T-helper 2 cell (primary cell): Measurements from ENCODE around the gene NSD1.
A peak's percentile ranks its signal among the peaks of the same experiment; 100 is the strongest.

ENCODE experiments used
- DNase-seq, 5 experiments: peaks; one replicate each; pipeline versions ENCODE4 v3.0.0 to v3.0.0-alpha.2; 2012 to 2022
- total RNA-seq, 2 donors: gene quantifications; one replicate each; lab custom pipeline; 2026; lab: John Stamatoyannopoulos, UW

NSD1 gene, protein sequence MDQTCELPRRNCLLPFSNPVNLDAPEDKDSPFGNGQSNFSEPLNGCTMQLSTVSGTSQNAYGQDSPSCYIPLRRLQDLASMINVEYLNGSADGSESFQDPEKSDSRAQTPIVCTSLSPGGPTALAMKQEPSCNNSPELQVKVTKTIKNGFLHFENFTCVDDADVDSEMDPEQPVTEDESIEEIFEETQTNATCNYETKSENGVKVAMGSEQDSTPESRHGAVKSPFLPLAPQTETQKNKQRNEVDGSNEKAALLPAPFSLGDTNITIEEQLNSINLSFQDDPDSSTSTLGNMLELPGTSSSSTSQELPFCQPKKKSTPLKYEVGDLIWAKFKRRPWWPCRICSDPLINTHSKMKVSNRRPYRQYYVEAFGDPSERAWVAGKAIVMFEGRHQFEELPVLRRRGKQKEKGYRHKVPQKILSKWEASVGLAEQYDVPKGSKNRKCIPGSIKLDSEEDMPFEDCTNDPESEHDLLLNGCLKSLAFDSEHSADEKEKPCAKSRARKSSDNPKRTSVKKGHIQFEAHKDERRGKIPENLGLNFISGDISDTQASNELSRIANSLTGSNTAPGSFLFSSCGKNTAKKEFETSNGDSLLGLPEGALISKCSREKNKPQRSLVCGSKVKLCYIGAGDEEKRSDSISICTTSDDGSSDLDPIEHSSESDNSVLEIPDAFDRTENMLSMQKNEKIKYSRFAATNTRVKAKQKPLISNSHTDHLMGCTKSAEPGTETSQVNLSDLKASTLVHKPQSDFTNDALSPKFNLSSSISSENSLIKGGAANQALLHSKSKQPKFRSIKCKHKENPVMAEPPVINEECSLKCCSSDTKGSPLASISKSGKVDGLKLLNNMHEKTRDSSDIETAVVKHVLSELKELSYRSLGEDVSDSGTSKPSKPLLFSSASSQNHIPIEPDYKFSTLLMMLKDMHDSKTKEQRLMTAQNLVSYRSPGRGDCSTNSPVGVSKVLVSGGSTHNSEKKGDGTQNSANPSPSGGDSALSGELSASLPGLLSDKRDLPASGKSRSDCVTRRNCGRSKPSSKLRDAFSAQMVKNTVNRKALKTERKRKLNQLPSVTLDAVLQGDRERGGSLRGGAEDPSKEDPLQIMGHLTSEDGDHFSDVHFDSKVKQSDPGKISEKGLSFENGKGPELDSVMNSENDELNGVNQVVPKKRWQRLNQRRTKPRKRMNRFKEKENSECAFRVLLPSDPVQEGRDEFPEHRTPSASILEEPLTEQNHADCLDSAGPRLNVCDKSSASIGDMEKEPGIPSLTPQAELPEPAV (N-terminal part only)
- 209 to 218 reads per million in 2 donors for total RNA-seq

DNA sequence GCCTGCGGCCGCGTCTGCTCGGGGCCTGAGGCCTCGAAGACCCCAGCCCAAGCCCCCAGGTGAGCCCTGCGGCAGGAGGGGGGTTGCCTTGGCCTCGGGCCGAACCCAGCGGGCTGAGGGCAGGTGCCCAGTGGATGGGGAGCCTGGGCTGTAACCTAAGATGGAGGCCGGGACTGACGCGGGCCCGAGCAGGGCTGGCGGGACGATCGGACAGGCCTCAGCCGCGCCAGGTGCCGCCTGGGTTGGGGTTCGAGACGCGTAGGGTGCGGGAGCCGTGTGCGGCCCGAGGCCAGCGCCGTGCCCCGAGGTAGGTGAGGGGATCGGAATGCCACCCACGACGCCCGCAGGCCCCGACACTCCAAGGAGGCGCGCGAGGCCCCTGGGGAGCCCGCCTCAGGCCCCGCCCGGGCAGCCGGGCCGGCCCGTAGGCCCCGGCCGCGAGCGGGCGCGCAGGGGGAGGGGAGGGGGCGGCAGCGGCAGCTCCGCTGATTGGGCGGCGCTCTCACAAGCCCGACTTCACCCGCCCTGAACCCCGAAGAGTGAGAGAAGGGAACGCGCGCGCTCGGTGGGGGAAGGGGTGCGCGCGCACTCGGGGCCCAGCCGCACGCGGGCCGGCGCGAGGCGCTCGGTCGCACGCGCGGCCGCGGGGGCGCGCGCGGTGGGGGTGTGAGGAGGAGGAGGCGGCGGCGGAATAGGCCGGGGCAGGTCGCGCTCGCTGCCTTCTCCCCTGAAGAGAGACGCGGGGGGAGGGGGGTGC is at the start of gene NSD1:
Gene NSD1, plus strand, starts transcription at position 678 of the 757 bp plus-strand sequence. CDS start 1,331 bp downstream, outside the sequence.
- DNase-seq = peak; percentile 82 to 96 (median 84)

DNA sequence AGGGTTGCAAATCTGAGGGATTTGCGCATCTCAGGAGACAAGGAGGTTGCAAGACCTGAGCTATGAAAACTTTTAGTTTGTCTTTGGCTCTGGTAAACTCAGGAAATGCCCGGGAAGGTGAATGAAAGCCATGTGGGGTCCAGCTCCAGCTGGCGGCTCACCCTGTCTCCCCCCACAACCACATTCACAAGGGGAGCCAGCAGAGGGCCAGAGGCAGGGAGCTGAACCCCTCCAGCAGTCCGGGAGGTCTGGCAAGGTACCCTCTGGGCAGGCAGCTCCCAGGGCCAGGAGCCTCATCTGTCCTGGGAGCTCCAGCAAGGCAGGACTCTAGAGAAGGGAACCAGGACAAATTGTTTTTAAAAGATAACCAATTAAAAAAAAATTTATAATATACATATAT is 49.4 kb upstream of the NSD1 start:
- no peak for DNase-seq

DNA sequence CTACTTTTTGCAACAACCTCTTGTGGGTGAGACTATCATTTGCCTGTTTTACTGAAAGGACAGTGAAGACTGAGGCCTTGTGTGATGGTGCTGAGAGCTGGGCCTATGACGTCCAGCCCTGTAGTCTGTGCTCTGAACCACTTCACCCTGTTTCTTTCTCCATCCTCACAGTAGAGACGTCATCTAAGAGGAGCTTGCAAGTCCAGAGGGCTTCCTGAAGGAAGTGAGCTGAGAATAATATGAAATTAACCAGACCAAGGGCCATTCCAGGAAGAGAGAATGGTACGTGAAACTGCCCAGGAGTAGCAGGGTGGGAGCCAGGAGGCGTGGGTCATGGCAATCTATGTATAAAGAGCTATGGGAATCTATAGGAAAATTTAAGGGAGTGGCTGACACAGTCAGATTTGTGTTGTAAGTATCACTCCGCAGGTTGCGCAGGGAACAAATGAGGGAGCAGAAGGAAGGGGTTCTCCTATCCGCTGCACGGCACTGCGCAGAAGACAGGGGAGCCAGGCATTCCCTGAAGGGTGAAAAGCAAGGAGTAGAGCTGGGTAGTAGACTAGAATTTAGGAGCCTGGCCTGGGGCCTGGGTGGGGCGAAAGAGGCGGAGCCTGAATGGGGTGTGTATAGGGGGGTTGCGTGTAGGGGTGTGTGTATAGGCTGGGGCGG is 47.5 kb upstream of the NSD1 start:
- DNase-seq = no peak

DNA sequence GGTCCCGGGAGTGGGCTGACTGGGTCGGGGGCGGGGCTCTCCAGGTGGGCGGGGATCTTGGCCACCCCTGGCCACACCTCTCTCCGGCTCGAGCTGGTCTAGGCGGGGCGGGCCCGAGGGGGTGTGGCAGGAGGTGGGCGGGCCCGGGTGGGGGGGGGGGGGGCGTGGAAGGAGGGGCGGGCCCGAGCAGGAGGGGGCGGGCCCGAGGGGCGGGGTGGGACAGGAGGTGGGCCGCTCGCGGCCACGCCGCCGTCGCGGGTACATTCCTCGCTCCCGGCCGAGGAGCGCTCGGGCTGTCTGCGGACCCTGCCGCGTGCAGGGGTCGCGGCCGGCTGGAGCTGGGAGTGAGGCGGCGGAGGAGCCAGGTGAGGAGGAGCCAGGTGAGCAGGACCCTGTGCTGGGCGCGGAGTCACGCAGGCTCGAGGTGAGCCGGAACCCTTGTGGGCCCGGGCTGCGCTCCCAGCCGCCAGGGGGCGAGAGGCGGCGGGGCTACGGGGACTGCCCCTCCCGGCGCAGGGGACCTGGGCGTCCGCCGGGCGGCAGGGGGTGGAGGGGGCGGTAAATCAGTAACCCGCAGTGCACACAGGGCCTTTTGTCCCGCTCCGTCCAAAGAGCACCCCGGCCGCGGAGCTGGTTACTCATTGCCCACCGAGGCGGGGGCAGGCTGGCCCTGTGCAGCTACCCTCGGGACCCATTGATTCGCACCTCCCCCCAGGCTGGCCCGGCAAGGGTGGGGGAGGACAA is 46.7 kb upstream of the NSD1 start, which contains the start of gene FGFR4:
Gene FGFR4, plus strand, starts transcription at position 262 of the 744 bp plus-strand sequence. CDS start 2,688 bp downstream, outside the sequence.
- peak; percentile 32 to 67 (median 64) for DNase-seq

DNA sequence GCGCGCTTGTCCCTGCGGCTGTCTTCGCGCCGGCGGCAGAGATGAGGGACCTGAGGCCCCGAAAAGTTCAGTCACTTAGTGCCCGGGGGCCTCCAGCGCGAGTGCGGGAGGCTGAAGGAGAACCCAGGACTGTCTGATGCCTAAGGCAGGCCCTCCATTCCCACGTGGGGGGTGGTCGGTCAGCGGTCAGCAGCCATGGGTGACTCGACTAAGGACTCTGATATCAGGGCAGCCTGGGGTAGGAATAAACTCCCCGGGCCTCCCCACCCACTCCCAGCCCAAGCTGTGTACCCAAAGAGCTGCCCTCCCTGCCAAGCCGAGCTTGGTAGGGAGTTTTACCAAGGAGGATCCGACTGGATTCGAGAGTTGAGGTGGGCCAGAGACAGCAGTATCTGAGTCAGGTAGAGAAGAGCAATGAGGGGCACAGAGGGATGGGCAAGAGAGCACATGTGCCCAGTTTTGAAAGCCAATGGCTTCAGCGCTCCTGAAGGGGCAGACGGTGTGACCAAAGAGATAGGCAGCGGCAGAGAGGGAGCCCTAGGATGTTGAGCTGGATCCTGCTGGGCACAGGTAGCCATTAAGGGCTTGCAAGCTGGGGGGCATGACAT is 46.1 kb upstream of the NSD1 start:
- no peak for DNase-seq

DNA sequence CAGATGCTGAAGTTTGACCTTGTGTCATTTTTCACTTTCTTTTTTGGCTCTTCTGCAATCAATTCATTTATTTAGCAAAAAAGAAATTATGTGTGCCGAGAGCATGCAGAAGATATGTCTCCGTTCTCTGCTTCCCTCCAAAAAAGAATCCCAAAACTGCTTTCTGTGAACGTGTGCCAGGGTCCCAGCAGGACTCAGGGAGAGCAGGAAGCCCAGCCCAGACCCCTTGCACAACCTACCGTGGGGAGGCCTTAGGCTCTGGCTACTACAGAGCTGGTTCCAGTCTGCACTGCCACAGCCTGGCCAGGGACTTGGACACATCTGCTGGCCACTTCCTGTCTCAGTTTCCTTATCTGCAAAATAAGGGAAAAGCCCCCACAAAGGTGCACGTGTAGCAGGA is 44.4 kb upstream of the NSD1 start:
- no peak for DNase-seq

DNA sequence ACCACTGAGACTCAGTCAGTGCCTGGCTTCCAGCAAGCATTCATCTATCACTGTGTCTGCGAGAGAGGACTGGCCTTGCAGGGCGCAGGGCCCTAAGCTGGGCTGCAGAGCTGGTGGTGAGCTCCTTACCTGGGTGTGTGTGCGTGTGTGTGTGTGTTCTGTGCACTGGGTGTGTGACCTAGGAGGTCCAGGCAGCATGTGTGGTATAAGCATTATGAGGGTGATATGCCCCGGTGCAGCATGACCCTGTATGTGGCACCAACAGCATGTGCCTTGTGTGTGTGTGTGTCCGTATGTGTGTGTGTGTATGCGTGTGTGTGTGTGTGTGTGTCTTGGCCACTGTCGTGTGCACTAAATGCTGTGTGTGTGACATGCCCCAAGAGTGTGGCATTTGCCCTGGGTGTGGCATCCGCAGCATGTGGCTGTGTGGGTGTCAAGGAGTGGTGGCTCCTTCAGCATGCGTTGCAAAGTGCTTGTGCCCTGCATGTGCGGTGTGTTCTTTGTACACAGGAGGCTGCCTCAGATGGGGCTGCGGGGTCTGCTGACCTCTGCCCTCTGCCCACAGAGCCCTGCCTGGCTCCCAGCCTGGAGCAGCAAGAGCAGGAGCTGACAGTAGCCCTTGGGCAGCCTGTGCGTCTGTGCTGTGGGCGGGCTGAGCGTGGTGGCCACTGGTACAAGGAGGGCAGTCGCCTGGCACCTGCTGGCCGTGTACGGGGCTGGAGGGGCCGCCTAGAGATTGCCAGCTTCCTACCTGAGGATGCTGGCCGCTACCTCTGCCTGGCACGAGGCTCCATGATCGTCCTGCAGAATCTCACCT is 43.5 kb upstream of the NSD1 start:
- DNase-seq = peak in 1 of 5 experiments; percentile 21

DNA sequence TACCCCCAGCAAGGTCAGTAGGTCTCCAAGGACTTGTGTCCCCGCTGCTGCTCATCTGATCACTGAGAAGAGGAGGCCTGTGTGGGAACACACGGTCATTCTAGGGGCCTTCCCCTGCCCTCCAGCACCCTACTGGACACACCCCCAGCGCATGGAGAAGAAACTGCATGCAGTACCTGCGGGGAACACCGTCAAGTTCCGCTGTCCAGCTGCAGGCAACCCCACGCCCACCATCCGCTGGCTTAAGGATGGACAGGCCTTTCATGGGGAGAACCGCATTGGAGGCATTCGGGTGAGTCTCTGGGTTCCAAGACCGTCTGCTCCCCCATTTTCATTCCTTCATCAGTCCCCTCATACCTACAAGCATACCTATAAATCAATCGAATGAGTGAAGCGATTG is 42.8 kb upstream of the NSD1 start:
- no peak for DNase-seq

DNA sequence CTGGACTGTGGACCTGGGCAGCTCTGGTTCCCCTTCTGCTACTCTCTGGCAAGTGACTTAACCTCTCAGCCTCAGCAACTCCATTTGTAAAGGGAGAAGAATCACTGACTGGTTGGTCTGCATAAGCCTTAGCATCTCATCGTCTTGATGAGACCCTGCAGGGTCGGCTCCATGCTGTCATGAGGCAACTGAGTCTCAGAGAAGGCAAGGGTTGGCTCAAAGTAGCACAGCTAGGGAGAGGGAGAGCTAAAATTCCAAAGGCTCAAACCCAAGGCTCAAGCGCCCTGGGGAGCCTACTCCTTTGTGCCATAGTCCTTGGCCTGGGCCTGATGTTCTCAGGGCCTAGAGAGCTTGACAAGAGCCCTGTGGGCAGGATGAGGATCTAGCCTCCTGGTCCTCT is 42.3 kb upstream of the NSD1 start:
- no peak for DNase-seq

DNA sequence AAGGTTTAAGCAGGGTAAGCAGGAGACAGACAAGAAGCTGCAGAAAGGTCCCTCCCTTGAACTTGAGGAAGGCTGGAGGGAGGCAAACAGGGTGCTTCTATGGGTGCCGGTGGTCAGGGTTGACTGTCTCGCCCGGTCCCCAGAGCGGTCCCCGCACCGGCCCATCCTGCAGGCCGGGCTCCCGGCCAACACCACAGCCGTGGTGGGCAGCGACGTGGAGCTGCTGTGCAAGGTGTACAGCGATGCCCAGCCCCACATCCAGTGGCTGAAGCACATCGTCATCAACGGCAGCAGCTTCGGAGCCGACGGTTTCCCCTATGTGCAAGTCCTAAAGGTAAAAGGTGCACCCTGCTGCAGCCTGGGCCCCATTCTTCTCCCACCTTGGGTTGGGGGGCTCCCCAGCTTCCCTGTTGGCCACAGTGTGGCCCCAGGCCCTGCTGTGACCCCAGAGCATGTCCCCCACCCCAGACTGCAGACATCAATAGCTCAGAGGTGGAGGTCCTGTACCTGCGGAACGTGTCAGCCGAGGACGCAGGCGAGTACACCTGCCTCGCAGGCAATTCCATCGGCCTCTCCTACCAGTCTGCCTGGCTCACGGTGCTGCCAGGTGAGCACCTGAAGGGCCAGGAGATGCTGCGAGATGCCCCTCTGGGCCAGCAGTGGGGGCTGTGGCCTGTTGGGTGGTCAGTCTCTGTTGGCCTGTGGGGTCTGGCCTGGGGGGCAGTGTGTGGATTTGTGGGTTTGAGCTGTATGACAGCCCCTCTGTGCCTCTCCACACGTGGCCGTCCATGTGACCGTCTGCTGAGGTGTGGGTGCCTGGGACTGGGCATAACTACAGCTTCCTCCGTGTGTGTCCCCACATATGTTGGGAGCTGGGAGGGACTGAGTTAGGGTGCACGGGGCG is 41.1 kb upstream of the NSD1 start:
- no peak for DNase-seq

DNA sequence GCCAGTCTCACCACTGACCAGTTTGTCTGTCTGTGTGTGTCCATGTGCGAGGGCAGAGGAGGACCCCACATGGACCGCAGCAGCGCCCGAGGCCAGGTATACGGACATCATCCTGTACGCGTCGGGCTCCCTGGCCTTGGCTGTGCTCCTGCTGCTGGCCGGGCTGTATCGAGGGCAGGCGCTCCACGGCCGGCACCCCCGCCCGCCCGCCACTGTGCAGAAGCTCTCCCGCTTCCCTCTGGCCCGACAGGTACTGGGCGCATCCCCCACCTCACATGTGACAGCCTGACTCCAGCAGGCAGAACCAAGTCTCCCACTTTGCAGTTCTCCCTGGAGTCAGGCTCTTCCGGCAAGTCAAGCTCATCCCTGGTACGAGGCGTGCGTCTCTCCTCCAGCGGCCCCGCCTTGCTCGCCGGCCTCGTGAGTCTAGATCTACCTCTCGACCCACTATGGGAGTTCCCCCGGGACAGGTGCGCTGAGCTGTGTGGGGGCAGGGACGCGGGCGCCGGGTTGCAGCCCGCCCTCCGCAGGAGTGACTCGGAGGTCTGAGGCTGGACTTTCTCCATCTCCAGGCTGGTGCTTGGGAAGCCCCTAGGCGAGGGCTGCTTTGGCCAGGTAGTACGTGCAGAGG is 40.4 kb upstream of the NSD1 start:
- no peak for DNase-seq

DNA sequence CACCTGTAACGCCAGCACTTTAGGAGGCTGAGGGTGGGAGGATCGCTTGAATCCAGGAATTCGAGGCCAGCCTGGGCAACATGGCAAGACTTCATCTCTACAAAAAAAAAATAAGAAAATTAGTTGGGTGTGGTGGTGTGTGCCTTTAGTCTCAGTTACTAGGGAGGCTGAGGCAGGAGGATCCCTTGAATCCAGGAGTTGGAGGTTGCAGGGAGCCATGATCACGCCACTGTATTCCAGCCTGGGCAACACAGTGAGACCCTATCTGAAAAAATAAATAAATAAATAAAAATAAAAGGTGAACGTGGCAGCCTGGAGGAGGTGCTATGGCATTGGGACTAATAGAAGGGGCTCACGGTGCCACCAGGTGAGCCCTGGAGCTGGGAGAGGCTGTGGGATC is 39.8 kb upstream of the NSD1 start:
- DNase-seq = no peak

DNA sequence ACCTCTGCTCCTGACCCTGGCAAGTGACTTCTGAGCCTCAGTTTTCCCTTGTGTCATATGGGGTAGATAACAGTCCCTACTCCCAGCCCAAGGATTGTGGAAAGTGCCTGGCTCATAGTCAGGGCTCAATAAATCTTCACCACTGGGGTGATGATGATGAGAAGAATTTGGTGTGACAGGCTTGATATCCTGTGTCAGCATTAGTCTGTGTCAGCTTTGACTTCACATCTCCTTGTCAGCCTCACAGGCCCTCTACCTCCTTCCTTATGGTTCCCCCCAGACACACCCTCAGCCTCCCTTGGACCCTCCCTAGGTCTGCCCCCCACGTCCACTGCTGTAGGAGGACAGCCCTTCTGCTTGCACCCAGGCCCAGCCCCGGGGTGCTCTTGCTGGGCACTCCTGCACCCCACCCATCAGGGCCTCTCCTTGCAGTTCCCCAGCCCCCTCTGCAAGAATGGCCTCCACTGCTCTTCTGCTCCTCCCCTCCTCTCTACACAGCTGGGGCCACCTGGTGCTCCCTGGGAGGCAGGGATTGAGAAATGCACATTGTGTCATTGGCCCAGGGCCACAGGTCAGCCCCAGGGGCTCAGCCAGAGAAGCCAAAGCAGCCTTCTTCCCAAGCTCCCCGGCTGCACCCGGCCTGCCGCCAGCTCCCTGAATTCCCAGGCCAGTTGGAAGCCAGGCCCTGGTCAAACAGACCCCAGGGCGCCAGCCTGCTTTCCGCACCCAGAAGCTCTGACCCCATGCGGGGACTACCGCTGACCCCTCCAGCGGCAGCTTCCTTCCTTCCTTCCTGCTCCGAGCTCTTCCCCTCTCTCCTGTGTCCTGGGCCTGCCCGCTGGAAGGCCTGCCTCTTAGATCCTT is 39.1 kb upstream of the NSD1 start:
- DNase-seq = no peak

DNA sequence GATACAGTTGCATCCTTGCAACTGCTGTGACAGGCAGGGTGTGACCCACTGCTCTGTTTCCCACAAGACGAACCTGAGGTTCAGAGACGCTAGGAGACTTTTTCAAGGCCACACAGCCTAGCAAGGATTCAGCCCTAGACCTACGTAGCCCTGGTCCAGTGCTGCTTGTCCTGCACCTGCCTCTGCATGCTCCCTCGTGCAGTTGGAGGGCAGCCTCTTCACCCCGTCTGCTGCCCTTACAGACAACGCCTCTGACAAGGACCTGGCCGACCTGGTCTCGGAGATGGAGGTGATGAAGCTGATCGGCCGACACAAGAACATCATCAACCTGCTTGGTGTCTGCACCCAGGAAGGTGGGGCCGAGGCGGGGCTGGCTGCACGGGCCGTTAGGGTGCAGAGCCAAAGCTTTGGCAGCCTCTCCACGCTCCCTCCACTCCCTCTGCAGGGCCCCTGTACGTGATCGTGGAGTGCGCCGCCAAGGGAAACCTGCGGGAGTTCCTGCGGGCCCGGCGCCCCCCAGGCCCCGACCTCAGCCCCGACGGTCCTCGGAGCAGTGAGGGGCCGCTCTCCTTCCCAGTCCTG is 38.4 kb upstream of the NSD1 start:
- DNase-seq = no peak

DNA sequence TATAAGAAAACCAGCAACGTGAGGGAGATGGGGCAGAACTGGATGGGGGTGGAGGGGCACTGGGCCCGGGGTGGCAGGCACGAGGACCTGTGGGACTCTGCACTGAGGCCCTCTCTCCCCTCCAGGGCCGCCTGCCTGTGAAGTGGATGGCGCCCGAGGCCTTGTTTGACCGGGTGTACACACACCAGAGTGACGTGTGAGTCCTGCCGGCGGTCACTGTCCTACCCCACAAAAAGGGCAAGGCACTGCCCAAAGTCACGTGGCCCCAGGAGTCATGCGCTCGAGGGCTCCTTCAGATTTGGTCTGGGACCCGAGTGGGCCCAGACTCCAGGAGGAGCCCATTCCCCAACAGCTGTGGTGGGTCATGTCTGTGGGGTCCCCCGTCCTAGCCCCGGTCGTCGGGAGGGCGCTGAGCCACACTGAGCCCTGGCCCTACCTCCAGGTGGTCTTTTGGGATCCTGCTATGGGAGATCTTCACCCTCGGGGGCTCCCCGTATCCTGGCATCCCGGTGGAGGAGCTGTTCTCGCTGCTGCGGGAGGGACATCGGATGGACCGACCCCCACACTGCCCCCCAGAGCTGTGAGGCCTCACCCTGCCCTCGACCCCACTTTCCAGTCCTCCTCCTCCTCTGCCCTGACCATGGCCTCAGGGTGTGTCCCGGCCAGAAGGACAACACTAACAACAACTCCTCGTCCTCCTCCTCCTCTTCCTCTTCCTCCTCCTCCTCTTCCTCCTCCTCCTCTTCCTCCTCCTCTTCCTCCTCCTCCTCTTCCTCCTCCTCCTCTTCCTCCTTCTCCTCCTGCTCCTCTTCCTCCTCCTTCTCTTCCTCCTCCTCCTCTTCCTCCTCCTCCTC is 37.2 kb upstream of the NSD1 start:
- no peak for DNase-seq
